Cardiac fibroblast (primary cell): ENCODE data around the gene CCDC112.

ENCODE experiments used
- DNase-seq, 2 donors: peaks; one replicate each; pipeline versions ENCODE4 v3.0.0 to v3.0.0-alpha.2; 2010; ENCODE audit warnings: low read depth in 2 of 2
- H3K4me3 ChIP-seq, 2 donors: replicated peaks in 1 of 2; 1 replicate in 1 of 2; 2 replicates in 1 of 2; pipeline ENCODE4 v1.5.1; 2011; ENCODE audit warnings: low read depth in 2 of 2, low read length in 2 of 2, mild to moderate bottlenecking in 2 of 2, moderate library complexity in 1 of 2
- CTCF ChIP-seq: IDR thresholded peaks from one replicate; pipeline ENCODE4 v1.5.1; 2011; ENCODE audit warnings: low read depth, mild to moderate bottlenecking, low read length, inconsistent platforms

The CCDC112 gene

GRCh38 chr5:115317736-115318135, 21.3 kb upstream of the CCDC112 start:
- no peak for DNase-seq
- TF ChIP-seq CTCF: no peak
- no peak overlapping the region for H3K4me3 ChIP-seq

- no peak for TF ChIP-seq CTCF
- no peak overlapping the region for H3K4me3 ChIP-seq
- DNase-seq: no peak
Measured at GRCh38 chr5:115317320-115317719, 20.9 kb upstream of the CCDC112 start.

GRCh38 chr5:115313632-115314031, 17.2 kb upstream of the CCDC112 start:
- TF ChIP-seq CTCF: no peak
- H3K4me3 ChIP-seq: no peak overlapping the region
- no peak for DNase-seq

GRCh38 chr5:115313052-115313451, 16.6 kb upstream of the CCDC112 start:
- H3K4me3 ChIP-seq: no peak overlapping the region
- no peak for TF ChIP-seq CTCF
- DNase-seq: no peak

GRCh38 chr5:115309751-115310370, 13.4 kb upstream of the CCDC112 start:
- TF ChIP-seq CTCF: peak; percentile 44
- DNase-seq: peak; percentile 62 to 81

GRCh38 chr5:115308815-115309214, 12.4 kb upstream of the CCDC112 start:
- no peak for TF ChIP-seq CTCF
- no peak overlapping the region for H3K4me3 ChIP-seq
- no peak for DNase-seq

More at GRCh38 chr5:115309751-115310370, 13.4 kb upstream of the CCDC112 start:
- H3K4me3 ChIP-seq: no peak overlapping the region

GRCh38 chr5:115306011-115306536, 9.6 kb upstream of the CCDC112 start:
- no peak overlapping the region for H3K4me3 ChIP-seq
- TF ChIP-seq CTCF: no peak
- DNase-seq: no peak
